Keratinocyte (primary cell): Measurements from ENCODE around the gene APBB2.

Source experiments
- CTCF ChIP-seq, 3 experiments: IDR thresholded peaks in 1 of 3; conservative IDR thresholded peaks in 1 of 3; optimal IDR thresholded peaks in 1 of 3; 2 replicates in 2 of 3; 3 replicates in 1 of 3; pipeline versions ENCODE3 to v1.5.1; 2011; ENCODE audit warnings: low read length in 3 of 3, mild to moderate bottlenecking in 3 of 3, moderate library complexity in 2 of 3, control low read depth in 1 of 3, inconsistent platforms in 1 of 3; ENCODE audit not compliant: insufficient read depth in 2 of 3; ENCODE audit errors: extremely low read depth in 1 of 3
- EZH2 ChIP-seq: IDR thresholded peaks from one replicate; pipeline ENCODE4 v1.6.1; 2012; ENCODE audit warnings: inconsistent platforms, mild to moderate bottlenecking, low read length, moderate library complexity

- TF ChIP-seq CTCF (optimal IDR thresholded peaks at IDR 0.05 in 1 of 3, IDR thresholded peaks at IDR 0.05 in 1 of 3, conservative IDR thresholded peaks at IDR 0.05 in 1 of 3; ENCODE audit: extremely low read depth in 1 of 3, insufficient read depth in 2 of 3, low read length in 3 of 3): no peak
- TF ChIP-seq EZH2: no peak
These were observed 273.6 kb downstream of the APBB2 start for GRCh38 chr4:40940756-40941155.
